ENCODE measurements around the gene CACNA1H. TPM values are rescaled to one million over a fixed set of nuclear protein-coding genes. Genes with fewer than 3 reads are reported as not detected.

CACNA1H gene
- total RNA-seq, 5 donors from 2014 or later (not counting 1 experiment from before 2014, with no cell fraction given), result 3.4 to 8.2 (median 4.8) TPM

DNA sequence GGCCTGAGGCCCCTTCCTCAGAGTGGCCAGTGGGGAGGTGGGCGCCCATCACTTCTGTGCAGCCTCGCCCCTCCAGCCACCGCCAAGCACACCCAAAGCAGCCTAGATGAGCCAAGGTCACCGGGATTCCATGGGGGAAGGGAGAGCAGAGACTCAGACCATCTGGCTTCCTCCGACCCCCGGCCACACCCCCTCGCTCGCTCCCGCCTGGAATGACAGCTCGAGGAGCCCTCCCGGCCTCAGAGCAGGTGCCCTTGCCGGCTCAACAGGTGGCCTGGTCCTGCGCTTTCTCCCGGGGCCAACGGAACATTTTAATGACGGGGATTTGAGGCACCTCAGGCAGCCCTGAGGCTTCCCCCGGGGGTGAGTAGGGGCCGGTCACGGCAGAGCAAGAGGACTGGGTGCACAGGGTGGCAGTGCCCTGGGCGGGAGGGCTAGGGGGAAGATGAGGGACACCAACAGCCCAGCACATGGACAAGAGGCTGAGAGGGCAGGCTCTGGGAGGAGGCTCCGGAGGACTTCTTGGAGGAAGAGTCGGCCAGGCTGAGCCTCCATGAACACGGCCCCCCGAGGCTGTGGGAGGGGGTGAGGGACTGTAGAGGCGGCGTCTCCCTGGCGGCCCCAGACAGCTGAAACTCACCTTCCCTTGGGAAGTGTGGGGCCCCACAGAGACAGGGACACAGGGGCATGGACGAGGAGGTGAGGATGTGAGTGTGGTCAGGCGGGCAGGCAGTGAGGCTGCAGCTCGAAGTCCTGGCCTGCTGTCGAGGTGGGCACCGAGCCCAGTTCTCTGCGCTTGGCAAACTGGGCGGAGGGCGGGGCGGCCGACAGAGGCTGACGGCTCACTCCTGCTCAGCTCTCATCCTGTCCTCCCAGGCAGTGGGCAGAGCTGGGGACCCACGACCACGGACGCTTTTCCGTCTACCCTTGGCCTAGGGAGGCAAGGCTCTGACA is 44.3 kb upstream of the CACNA1H start:
- Mint-ChIP-seq H3K4me3 (no peak overlapping the region), H3K36me3 (no peaks in the 10 kb centered on the region), H3K27ac (no peak overlapping the region), H3K9me3 (no peaks in the 10 kb centered on the region), H3K27me3 (peaks cover 0 to 20% of the 10 kb centered on the region in 2 donors), H3K4me1 (no peaks in the 10 kb centered on the region)
- no peak overlapping the region for H3K4me3 ChIP-seq (ENCODE audit: control insufficient read depth in 1 of 2, extremely low read depth in 1 of 2, low read length in 1 of 2)
- WGBS (ENCODE audit: insufficient coverage), result 51% methylated on average over 36 of the region's 42 CpGs
- H3K27ac ChIP-seq (ENCODE audit: low read length), result no peak overlapping the region
- H3K9me3 ChIP-seq, result no peaks in the 10 kb centered on the region
- ATAC-seq (replicated peaks in 1 of 4) (no peak), DNase-seq (no peak)
- H3K4me1 ChIP-seq (ENCODE audit: control insufficient read depth in 1 of 2, extremely low read depth in 1 of 2, insufficient read depth in 2 of 2, low read length in 2 of 2), result peaks cover 0 to 1% of the 10 kb centered on the region in 2 experiments
- ChIA-PET POLR2A (no interaction called here), CTCF (no interaction called here)
- H3K36me3 ChIP-seq (ENCODE audit: control insufficient read depth in 2 of 2, extremely low read depth in 1 of 2, insufficient read depth in 1 of 2, low read length in 1 of 2), result no peaks in the 10 kb centered on the region
- peaks cover 2 to 67% of the 10 kb centered on the region in 2 experiments for H3K27me3 ChIP-seq (replicated peaks in 1 of 2; ENCODE audit: control insufficient read depth in 2 of 2, extremely low read depth in 1 of 2, insufficient read depth in 2 of 2, low read length in 1 of 2)

DNA sequence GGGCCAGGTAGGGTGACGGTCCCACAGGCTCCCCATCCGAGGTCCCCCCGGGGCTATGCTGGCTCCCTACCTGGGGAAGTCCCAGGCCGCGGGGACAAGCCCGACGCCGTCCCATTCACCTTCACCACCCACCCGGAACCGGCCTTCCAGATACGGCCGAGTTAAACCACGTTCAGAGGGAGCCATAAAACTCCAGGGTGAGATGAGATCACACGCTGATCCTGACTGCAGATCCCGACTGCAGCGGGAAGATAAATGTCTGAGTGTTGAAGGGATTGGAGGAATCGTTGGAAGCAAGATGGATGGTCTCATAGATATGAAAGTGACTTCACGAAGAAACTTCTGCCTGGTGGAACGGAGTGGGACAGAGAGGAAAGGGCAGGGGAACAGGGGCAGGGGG is 43.3 kb upstream of the CACNA1H start:
- no peaks in the 10 kb centered on the region for H3K36me3 ChIP-seq (ENCODE audit: control insufficient read depth in 2 of 2, extremely low read depth in 1 of 2, insufficient read depth in 1 of 2, low read length in 1 of 2)
- no peak overlapping the region for H3K27ac ChIP-seq (ENCODE audit: low read length)
- WGBS (ENCODE audit: insufficient coverage), result 60% methylated on average over 5 of the region's 19 CpGs
- H3K9me3 ChIP-seq, result no peaks in the 10 kb centered on the region
- POLR2A ChIA-PET, result no interaction called here
- no peak for ATAC-seq (replicated peaks in 1 of 4)
- H3K4me1 Mint-ChIP-seq, result no peaks in the 10 kb centered on the region
- no peak overlapping the region for H3K27ac Mint-ChIP-seq
- H3K4me3 ChIP-seq (ENCODE audit: control insufficient read depth in 1 of 2, extremely low read depth in 1 of 2, low read length in 1 of 2), result no peak overlapping the region
- H3K9me3 Mint-ChIP-seq, result no peaks in the 10 kb centered on the region
- CTCF ChIA-PET, result no interaction called here
- peaks cover 0 to 17% of the 10 kb centered on the region in 2 donors for H3K27me3 Mint-ChIP-seq
- H3K36me3 Mint-ChIP-seq, result no peaks in the 10 kb centered on the region
- DNase-seq, result no peak
- peaks cover 0 to 64% of the 10 kb centered on the region in 2 experiments for H3K27me3 ChIP-seq (replicated peaks in 1 of 2; ENCODE audit: control insufficient read depth in 2 of 2, extremely low read depth in 1 of 2, insufficient read depth in 2 of 2, low read length in 1 of 2)
- no peaks in the 10 kb centered on the region for H3K4me1 ChIP-seq (ENCODE audit: control insufficient read depth in 1 of 2, extremely low read depth in 1 of 2, insufficient read depth in 2 of 2, low read length in 2 of 2)
- H3K4me3 Mint-ChIP-seq, result no peak overlapping the region

DNA sequence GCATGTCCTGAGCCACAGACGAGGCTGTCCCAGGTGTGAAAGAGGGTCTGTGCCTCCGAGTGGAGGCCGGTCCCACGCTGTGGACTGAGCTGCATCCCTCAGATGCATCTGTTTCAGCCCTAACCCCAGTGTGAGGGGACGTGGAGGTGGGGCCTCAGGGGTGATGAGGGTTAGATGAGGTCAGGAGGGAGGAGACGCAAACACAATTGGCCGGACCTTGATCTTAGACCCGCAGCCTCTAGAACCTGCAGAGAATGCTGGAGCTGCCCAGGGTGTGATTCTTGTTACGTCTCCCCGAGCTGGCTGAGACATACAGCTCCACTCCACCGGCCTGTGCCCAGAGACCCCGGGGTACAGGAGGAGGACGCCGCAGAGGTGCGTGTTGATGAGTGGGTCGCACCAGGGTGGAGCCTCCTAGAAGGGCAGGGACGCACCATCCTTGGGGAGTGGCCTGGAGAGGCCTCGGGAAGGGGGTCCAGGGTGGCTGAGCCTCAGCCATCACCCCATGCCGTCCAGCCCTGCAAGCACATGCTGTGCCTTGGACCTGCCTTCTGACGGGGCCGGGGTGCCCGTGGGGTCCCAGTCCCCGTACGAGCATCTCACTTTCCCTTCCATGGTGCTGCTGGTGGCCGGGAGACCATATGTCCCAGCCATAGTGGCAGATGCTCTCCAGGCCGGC is 40.3 kb upstream of the CACNA1H start:
- Mint-ChIP-seq H3K36me3 (no peaks in the 10 kb centered on the region), H3K27me3 (peaks cover 0 to 6% of the 10 kb centered on the region in 2 donors), H3K4me3 (no peak overlapping the region), H3K9me3 (no peaks in the 10 kb centered on the region), H3K27ac (no peak overlapping the region), H3K4me1 (no peaks in the 10 kb centered on the region)
- no peaks in the 10 kb centered on the region for H3K9me3 ChIP-seq
- POLR2A ChIA-PET, result no interaction called here
- peaks cover 0 to 54% of the 10 kb centered on the region in 2 experiments for H3K27me3 ChIP-seq (replicated peaks in 1 of 2; ENCODE audit: control insufficient read depth in 2 of 2, extremely low read depth in 1 of 2, insufficient read depth in 2 of 2, low read length in 1 of 2)
- H3K27ac ChIP-seq (ENCODE audit: low read length), result no peak overlapping the region
- H3K4me3 ChIP-seq (ENCODE audit: control insufficient read depth in 1 of 2, extremely low read depth in 1 of 2, low read length in 1 of 2), result no peak overlapping the region
- no peak for DNase-seq
- CTCF ChIA-PET, result no interaction called here
- no peaks in the 10 kb centered on the region for H3K4me1 ChIP-seq (ENCODE audit: control insufficient read depth in 1 of 2, extremely low read depth in 1 of 2, insufficient read depth in 2 of 2, low read length in 2 of 2)
- ATAC-seq (replicated peaks in 1 of 4), result no peak
- 76% methylated on average over 26 of the region's 26 CpGs for WGBS (ENCODE audit: insufficient coverage)
- H3K36me3 ChIP-seq (ENCODE audit: control insufficient read depth in 2 of 2, extremely low read depth in 1 of 2, insufficient read depth in 1 of 2, low read length in 1 of 2), result no peaks in the 10 kb centered on the region

DNA sequence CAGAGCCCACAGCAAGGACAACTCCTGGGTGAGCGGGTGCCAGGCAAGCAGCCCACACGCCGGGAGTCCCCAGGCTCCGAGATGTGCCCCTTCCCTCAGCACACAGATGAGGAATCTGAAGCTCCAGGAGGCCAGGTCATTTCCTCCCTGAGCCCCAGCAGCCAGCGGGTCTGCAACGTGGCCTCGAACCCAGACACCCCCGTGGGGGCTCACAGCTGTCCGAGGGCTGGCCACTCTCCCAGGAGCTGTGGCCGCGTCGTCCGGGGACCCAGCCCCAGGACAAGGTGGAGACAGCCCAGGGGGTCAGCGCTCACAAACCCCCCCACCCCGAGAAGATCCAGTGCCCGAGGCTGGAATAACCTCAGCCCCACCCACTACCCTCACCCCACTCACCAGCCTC is 39.4 kb upstream of the CACNA1H start:
- WGBS (ENCODE audit: insufficient coverage), result 60% methylated on average over 9 of the region's 16 CpGs
- H3K4me3 ChIP-seq (ENCODE audit: control insufficient read depth in 1 of 2, extremely low read depth in 1 of 2, low read length in 1 of 2), result no peak overlapping the region
- no peaks in the 10 kb centered on the region for H3K36me3 Mint-ChIP-seq
- peaks cover 0 to 6% of the 10 kb centered on the region in 2 donors for H3K27me3 Mint-ChIP-seq
- H3K4me3 Mint-ChIP-seq, result no peak overlapping the region
- H3K27me3 ChIP-seq (replicated peaks in 1 of 2; ENCODE audit: control insufficient read depth in 2 of 2, extremely low read depth in 1 of 2, insufficient read depth in 2 of 2, low read length in 1 of 2), result peaks cover 0 to 52% of the 10 kb centered on the region in 2 experiments
- ChIA-PET POLR2A (no interaction called here), CTCF (no interaction called here)
- no peaks in the 10 kb centered on the region for H3K9me3 Mint-ChIP-seq
- H3K9me3 ChIP-seq, result no peaks in the 10 kb centered on the region
- no peaks in the 10 kb centered on the region for H3K36me3 ChIP-seq (ENCODE audit: control insufficient read depth in 2 of 2, extremely low read depth in 1 of 2, insufficient read depth in 1 of 2, low read length in 1 of 2)
- H3K27ac Mint-ChIP-seq, result no peak overlapping the region
- H3K4me1 Mint-ChIP-seq, result no peaks in the 10 kb centered on the region
- ATAC-seq (replicated peaks in 1 of 4) (no peak), DNase-seq (no peak)
- H3K4me1 ChIP-seq (ENCODE audit: control insufficient read depth in 1 of 2, extremely low read depth in 1 of 2, insufficient read depth in 2 of 2, low read length in 2 of 2), result no peaks in the 10 kb centered on the region
- H3K27ac ChIP-seq (ENCODE audit: low read length), result no peak overlapping the region

DNA sequence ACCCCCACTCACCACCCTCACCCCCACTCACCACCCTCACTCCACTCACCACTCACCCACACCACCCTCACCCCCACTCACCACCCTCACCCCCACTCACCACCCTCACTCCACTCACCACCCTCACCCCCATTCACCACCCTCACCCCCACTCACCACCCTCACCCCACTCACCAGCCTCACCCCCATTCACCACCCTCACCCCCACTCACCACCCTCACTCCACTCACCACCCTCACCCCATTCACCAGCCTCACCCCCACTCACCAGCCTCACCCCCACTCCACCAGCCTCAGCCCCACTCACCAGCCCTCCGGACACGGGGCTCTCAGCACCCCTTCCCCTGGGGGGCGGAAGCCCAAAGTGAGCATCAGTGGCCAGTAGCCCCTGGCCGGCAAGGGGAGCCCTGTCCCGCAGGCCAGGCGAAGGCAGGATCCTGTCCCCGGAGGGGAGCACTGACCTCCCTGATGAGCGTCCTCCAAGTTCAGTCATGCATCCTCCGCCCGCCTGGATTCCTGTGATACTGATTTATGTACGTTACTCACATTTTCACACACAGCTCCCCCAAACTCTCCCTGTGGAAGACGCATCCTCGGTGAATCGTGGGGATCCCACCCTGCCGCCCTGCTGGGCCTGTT is 38.9 kb upstream of the CACNA1H start:
- no peaks in the 10 kb centered on the region for H3K4me1 ChIP-seq (ENCODE audit: control insufficient read depth in 1 of 2, extremely low read depth in 1 of 2, insufficient read depth in 2 of 2, low read length in 2 of 2)
- Mint-ChIP-seq H3K4me1 (no peaks in the 10 kb centered on the region), H3K27ac (no peak overlapping the region), H3K4me3 (no peak overlapping the region), H3K36me3 (no peaks in the 10 kb centered on the region), H3K27me3 (peaks cover 0 to 6% of the 10 kb centered on the region in 2 donors), H3K9me3 (no peaks in the 10 kb centered on the region)
- DNase-seq (no peak), ATAC-seq (replicated peaks in 1 of 4) (no peak)
- H3K36me3 ChIP-seq (ENCODE audit: control insufficient read depth in 2 of 2, extremely low read depth in 1 of 2, insufficient read depth in 1 of 2, low read length in 1 of 2), result no peaks in the 10 kb centered on the region
- 88% methylated on average over 13 of the region's 15 CpGs for WGBS (ENCODE audit: insufficient coverage)
- H3K27me3 ChIP-seq (replicated peaks in 1 of 2; ENCODE audit: control insufficient read depth in 2 of 2, extremely low read depth in 1 of 2, insufficient read depth in 2 of 2, low read length in 1 of 2), result peaks cover 0 to 47% of the 10 kb centered on the region in 2 experiments
- ChIA-PET CTCF (no interaction called here), POLR2A (no interaction called here)
- H3K9me3 ChIP-seq, result no peaks in the 10 kb centered on the region
- H3K4me3 ChIP-seq (ENCODE audit: control insufficient read depth in 1 of 2, extremely low read depth in 1 of 2, low read length in 1 of 2), result no peak overlapping the region
- H3K27ac ChIP-seq (ENCODE audit: low read length), result no peak overlapping the region

DNA sequence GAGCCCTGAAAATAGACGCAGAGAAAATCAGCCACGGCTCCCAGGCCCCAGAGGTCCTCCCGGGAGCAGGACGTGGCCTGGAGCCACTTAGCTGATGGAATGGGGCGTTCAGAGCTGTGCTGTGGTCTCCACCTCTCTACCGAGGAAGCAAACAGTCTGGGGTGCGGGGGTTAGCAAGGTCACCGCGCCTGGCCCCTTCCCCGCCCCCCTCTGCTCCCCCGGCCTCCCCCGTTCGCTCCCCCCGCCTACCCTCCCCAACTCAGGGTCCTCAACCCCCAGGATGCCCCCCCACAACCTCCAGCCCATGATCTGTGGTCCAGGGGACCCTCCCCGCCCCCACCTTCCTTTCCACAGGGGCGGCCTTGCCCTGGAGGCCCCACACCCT is 36.2 kb upstream of the CACNA1H start:
- Histone ChIP-seq H3K36me3 (ENCODE audit: control insufficient read depth in 2 of 2, extremely low read depth in 1 of 2, insufficient read depth in 1 of 2, low read length in 1 of 2) (no peaks in the 10 kb centered on the region), H3K4me1 (ENCODE audit: control insufficient read depth in 1 of 2, extremely low read depth in 1 of 2, insufficient read depth in 2 of 2, low read length in 2 of 2) (no peaks in the 10 kb centered on the region), H3K4me3 (ENCODE audit: control insufficient read depth in 1 of 2, extremely low read depth in 1 of 2, low read length in 1 of 2) (no peak overlapping the region), H3K27ac (ENCODE audit: low read length) (no peak overlapping the region), H3K9me3 (no peaks in the 10 kb centered on the region), H3K27me3 (replicated peaks in 1 of 2; ENCODE audit: control insufficient read depth in 2 of 2, extremely low read depth in 1 of 2, insufficient read depth in 2 of 2, low read length in 1 of 2) (peaks cover 0 to 49% of the 10 kb centered on the region in 2 experiments)
- POLR2A ChIA-PET, result no interaction called here
- Mint-ChIP-seq H3K4me3 (no peak overlapping the region), H3K27ac (no peak overlapping the region), H3K27me3 (peaks cover 0 to 4% of the 10 kb centered on the region in 2 donors), H3K9me3 (no peaks in the 10 kb centered on the region), H3K36me3 (no peaks in the 10 kb centered on the region), H3K4me1 (no peaks in the 10 kb centered on the region)
- no peak for DNase-seq
- 38% methylated on average over 7 of the region's 16 CpGs for WGBS (ENCODE audit: insufficient coverage)
- CTCF ChIA-PET, result no interaction called here
- no peak for ATAC-seq (replicated peaks in 1 of 4)
